Activated CD4-positive, alpha-beta memory T cell treated with anti-CD3 and anti-CD28 coated beads for 36 hours (primary cell): Measurements from ENCODE around the gene ZSWIM3. TPM values are rescaled to one million over a fixed set of nuclear protein-coding genes. Genes with fewer than 3 reads are reported as not detected.

Experiments
- CTCF ChIA-PET: fragments of 350-600 bp; sonication (Branson Sonifier 250); formaldehyde crosslinking; loops from one replicate; lab custom pipeline; 2021; ENCODE audit warnings: antibody characterized with exemption, inconsistent platforms; lab: Charles Lee
- POLR2A ChIA-PET: fragments of 350-600 bp; sonication (Branson Sonifier 250); formaldehyde crosslinking; loops from one replicate; lab custom pipeline; 2021; ENCODE audit warnings: antibody characterized with exemption; lab: Charles Lee
- DNase-seq: peaks from one replicate; pipeline ENCODE4 v3.0.0-alpha.2; 2020
- H3K27ac Mint-ChIP-seq: one replicate; pipeline ENCODE4 v1.8.0; 2021; ENCODE audit warnings: mixed read lengths
- H3K27me3 Mint-ChIP-seq: one replicate; pipeline ENCODE4 v1.8.0; 2021; ENCODE audit warnings: mixed read lengths
- H3K36me3 Mint-ChIP-seq: one replicate; pipeline ENCODE4 v1.8.0; 2021; ENCODE audit warnings: mixed read lengths
- H3K4me1 Mint-ChIP-seq: one replicate; pipeline ENCODE4 v1.8.0; 2021; ENCODE audit warnings: low read depth, mixed read lengths
- H3K4me3 Mint-ChIP-seq: one replicate; pipeline ENCODE4 v1.8.0; 2021; ENCODE audit warnings: mild to moderate bottlenecking, mixed read lengths
- H3K9me3 Mint-ChIP-seq: one replicate; pipeline ENCODE4 v1.8.0; 2021; ENCODE audit warnings: mixed read lengths
- intact Hi-C: fragments of 100-400 bp; cut with micrococcal nuclease; formaldehyde crosslinking; loops from one replicate; pipeline ENCODE4 v1.15.1; 2023
- total RNA-seq, 2 experiments: library from RNA; stranded (reverse); gene quantifications; one replicate each; pipeline ENCODE4 v1.2.3, GENCODE V29; 2021

Gene ZSWIM3
- total RNA-seq, 2 experiments from 2014 or later, result 4.7 TPM

GRCh38 chr20:45845452-45845851 is 12.0 kb upstream of the ZSWIM3 start:
- Mint-ChIP-seq H3K4me3 (no peak overlapping the region), H3K36me3 (peaks cover 17% of the 10 kb centered on the region), H3K27ac (no peak overlapping the region), H3K27me3 (no peaks in the 10 kb centered on the region), H3K4me1 (no peaks in the 10 kb centered on the region), H3K9me3 (no peaks in the 10 kb centered on the region)
- intact Hi-C loops, result no loop called here
- ChIA-PET POLR2A (no interaction called here), CTCF (no interaction called here)
- DNase-seq, result no peak

DNA sequence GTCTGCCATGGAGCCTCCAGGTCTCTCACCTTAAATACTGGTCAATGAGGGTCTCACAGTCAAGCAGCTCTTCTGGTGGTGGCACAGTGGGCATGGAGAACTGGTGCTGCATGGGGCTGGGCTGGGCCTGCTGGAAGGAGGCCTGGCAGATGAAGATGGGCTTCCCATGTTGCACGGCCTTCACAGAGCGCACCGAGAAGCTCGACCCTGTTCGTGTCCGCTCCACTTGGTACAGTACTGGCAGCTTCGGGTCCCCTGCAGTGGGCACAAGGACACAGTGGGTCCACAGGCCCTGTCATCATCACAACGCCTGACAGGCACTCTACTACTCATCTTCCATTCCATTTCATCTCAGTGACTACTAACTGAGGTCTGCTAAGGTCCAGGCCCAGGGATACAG is 9.0 kb upstream of the ZSWIM3 start:
- H3K36me3 Mint-ChIP-seq, result peaks cover 14% of the 10 kb centered on the region
- no peak overlapping the region for H3K27ac Mint-ChIP-seq
- H3K27me3 Mint-ChIP-seq, result no peaks in the 10 kb centered on the region
- ChIA-PET CTCF (no interaction called here), POLR2A (no interaction called here)
- no peaks in the 10 kb centered on the region for H3K9me3 Mint-ChIP-seq
- intact Hi-C loops, result no loop called here
- no peaks in the 10 kb centered on the region for H3K4me1 Mint-ChIP-seq
- no peak for DNase-seq
- no peak overlapping the region for H3K4me3 Mint-ChIP-seq

DNA sequence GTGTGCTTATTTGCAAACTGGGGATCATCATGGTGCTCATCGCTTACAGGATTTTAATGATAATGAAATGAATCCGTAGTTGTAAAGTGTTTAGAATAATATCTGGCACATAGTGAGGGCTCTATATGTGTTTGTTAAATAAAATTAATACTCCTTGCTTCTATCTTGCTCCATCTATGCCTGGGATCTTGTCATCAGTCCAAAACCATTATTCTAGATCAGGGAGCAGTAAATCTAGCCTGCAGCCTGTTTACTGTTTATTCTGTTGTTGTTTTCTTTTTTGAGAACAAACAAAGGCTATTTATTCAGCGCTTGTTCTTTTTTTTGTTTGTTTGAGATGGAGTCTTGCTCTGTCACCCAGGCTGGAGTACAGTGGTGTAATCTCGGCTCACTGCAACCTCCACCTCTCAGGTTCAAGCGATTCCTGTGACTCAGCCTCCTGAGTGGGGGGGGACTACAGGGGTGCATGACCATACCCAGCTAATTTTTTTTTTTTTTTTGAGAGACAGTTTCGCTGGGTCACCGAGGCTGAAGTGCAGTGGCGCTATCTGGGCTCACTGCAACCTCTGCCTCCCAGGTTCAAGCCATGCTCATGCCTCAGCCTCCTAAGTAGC is 8.3 kb upstream of the ZSWIM3 start:
- intact Hi-C loops, result no loop called here
- no peak overlapping the region for H3K27ac Mint-ChIP-seq
- DNase-seq, result no peak
- H3K36me3 Mint-ChIP-seq, result peaks cover 14% of the 10 kb centered on the region
- H3K9me3 Mint-ChIP-seq, result no peaks in the 10 kb centered on the region
- no peak overlapping the region for H3K4me3 Mint-ChIP-seq
- no peaks in the 10 kb centered on the region for H3K27me3 Mint-ChIP-seq
- H3K4me1 Mint-ChIP-seq, result no peaks in the 10 kb centered on the region
- POLR2A ChIA-PET, result no interaction called here
- CTCF ChIA-PET, result no interaction called here

DNA sequence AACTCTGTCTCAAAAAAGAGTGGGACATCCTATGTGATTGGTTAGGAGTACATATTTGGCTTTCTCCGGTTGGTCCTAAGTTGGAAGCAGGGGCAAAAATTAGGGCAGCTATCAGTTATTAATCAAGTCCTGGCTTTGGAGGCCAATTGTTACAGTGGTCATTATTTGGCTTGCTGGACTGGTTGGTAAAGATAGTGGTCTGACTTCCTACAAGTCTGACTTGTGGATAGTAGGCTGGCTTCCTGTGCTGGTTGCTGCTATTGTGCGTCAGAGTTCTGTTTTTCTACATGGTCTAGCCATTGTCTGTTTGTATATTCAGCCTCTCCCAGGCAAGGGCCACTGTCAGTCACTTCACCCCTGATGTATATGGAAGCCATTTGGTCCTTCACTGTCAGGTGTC is 7.2 kb upstream of the ZSWIM3 start:
- Mint-ChIP-seq H3K27ac (no peak overlapping the region), H3K27me3 (no peaks in the 10 kb centered on the region), H3K4me1 (peaks cover 3% of the 10 kb centered on the region), H3K9me3 (no peaks in the 10 kb centered on the region), H3K36me3 (peaks cover 8% of the 10 kb centered on the region), H3K4me3 (no peak overlapping the region)
- intact Hi-C loops, result no loop called here
- POLR2A ChIA-PET, result no interaction called here
- CTCF ChIA-PET, result interaction anchor here (1.1 kb wide), 1 partner anchor 51 kb away, joined by 3 read pairs; no protein-coding TSS in a partner anchor
- no peak for DNase-seq

- Mint-ChIP-seq H3K9me3 (no peaks in the 10 kb centered on the region), H3K27ac (no peak overlapping the region), H3K36me3 (peaks cover 8% of the 10 kb centered on the region), H3K27me3 (no peaks in the 10 kb centered on the region), H3K4me3 (no peak overlapping the region), H3K4me1 (peaks cover 6% of the 10 kb centered on the region)
- ChIA-PET CTCF (interaction anchor here (1.1 kb wide), 1 partner anchor 52 kb away, joined by 3 read pairs; no protein-coding TSS in a partner anchor), POLR2A (no interaction called here)
- DNase-seq, result no peak
- intact Hi-C loops, result no loop called here
These were observed 6.5 kb upstream of the ZSWIM3 start for GRCh38 chr20:45850926-45851325.

DNA sequence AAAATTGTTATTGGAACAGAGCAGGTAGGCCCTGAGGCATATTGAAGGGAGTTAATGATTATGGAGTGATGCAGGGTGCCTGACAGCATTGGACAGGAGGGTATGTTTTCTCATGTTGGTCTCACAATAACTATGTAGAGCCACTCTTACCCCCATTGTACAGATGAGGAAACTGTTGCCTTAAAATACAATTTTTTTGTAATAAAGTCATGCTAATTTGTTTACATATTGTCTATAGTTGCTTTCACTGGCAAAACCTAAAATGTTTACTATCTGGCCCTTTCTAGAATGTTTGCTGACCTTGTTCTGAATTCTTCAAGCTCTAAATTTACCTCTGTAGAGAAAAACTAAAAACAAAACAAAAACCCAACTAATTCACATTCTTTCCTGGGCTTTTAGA is 5.9 kb upstream of the ZSWIM3 start:
- intact Hi-C loops, result no loop called here
- CTCF ChIA-PET, result interaction anchor here (1.1 to 1.9 kb wide), 2 partner anchors 28 to 52 kb away, joined by 3 to 5 read pairs; no protein-coding TSS in a partner anchor
- H3K4me3 Mint-ChIP-seq, result no peak overlapping the region
- POLR2A ChIA-PET, result no interaction called here
- H3K4me1 Mint-ChIP-seq, result peaks cover 10% of the 10 kb centered on the region
- H3K36me3 Mint-ChIP-seq, result peaks cover 8% of the 10 kb centered on the region
- no peak for DNase-seq
- no peak overlapping the region for H3K27ac Mint-ChIP-seq
- no peaks in the 10 kb centered on the region for H3K9me3 Mint-ChIP-seq
- no peaks in the 10 kb centered on the region for H3K27me3 Mint-ChIP-seq

- ChIA-PET POLR2A (no interaction called here), CTCF (interaction anchor here (0.6 to 1.9 kb wide), 2 partner anchors 29 to 40 kb away, joined by 4 to 5 read pairs; partner anchors contain the start of gene UBE2C)
- no peak for DNase-seq
- no peaks in the 10 kb centered on the region for H3K9me3 Mint-ChIP-seq
- peaks cover 13% of the 10 kb centered on the region for H3K4me1 Mint-ChIP-seq
- H3K27ac Mint-ChIP-seq, result no peak overlapping the region
- intact Hi-C loops, result no loop called here
- H3K27me3 Mint-ChIP-seq, result no peaks in the 10 kb centered on the region
- H3K4me3 Mint-ChIP-seq, result no peak overlapping the region
- peaks cover 8% of the 10 kb centered on the region for H3K36me3 Mint-ChIP-seq
These were observed 5.1 kb upstream of the ZSWIM3 start for GRCh38 chr20:45852326-45852725.

DNA sequence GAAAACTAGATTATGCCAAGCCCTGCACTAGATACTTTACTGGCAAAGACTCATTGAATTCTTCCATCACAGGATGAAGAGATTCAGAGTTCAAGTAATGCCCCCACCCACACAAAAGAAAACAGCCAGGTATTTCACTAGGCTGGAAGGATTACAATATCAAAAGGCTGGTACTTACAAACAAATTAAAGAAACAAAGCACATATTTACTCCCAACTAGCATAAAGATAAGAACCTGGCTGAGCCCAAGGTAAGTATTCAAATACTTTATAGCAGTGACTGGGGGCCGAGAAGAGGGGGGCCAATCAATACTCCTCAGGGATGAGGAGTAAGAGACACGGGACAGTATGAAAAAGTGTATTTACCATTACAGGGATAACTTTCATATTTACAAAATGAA is 3.9 kb upstream of the ZSWIM3 start:
- Mint-ChIP-seq H3K4me1 (peaks cover 19% of the 10 kb centered on the region), H3K27me3 (no peaks in the 10 kb centered on the region), H3K9me3 (no peaks in the 10 kb centered on the region), H3K36me3 (peaks cover 5% of the 10 kb centered on the region), H3K27ac (no peak overlapping the region), H3K4me3 (no peak overlapping the region)
- ChIA-PET CTCF (interaction anchor here (0.6 to 0.9 kb wide), 2 partner anchors 116 to 1850 kb away, joined by 3 to 4 read pairs; no protein-coding TSS in a partner anchor), POLR2A (no interaction called here)
- no peak for DNase-seq
- intact Hi-C loops, result no loop called here

GRCh38 chr20:45857882-45858216 is 435 bp downstream of the ZSWIM3 start:
- ChIA-PET CTCF (interaction anchor here (1.2 to 1.4 kb wide), 3 partner anchors 59 to 113 kb away, joined by 3 read pairs; no protein-coding TSS in a partner anchor), POLR2A (interaction anchor here (3.0 kb wide), 1 partner anchor 33 kb away, joined by 13 read pairs; the partner anchor contains the start of genes CTSA and NEURL2)
- Mint-ChIP-seq H3K9me3 (no peaks in the 10 kb centered on the region), H3K27ac (peak overlapping the region; percentile 97), H3K27me3 (no peaks in the 10 kb centered on the region), H3K36me3 (no peaks in the 10 kb centered on the region), H3K4me1 (peaks cover 35% of the 10 kb centered on the region), H3K4me3 (peak overlapping the region; percentile 97)
- peak; percentile 72 for DNase-seq
- intact Hi-C loops, result loop anchor here (1.0 kb wide), 6 partner anchors 23 to 113 kb away; partner anchors contain the start of genes UBE2C and ZSWIM1

DNA sequence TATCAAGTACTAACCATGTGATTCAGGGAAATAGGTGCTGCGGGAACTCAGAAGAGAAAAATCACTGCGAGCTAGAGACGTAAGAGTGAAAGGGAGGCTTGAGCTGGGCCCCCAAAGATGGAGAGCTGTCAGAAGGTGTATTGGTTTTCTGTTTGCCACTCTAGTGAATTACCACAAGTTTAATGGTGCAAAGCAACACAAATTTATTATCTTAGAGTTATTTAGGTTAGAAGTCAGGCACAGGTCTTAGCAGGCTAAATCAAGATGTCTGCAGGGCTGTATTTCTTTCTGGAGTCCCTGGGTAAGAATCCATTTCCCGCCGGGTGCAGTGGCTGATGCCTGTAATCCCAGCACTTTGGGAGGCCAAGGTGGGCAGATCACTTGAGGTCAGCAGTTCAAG is 2.5 kb downstream of the ZSWIM3 start:
- Mint-ChIP-seq H3K4me1 (peaks cover 32% of the 10 kb centered on the region), H3K4me3 (no peak overlapping the region), H3K27ac (no peak overlapping the region), H3K9me3 (no peaks in the 10 kb centered on the region), H3K36me3 (no peaks in the 10 kb centered on the region), H3K27me3 (no peaks in the 10 kb centered on the region)
- intact Hi-C loops, result no loop called here
- no peak for DNase-seq
- ChIA-PET POLR2A (no interaction called here), CTCF (no interaction called here)

- Mint-ChIP-seq H3K4me1 (peaks cover 31% of the 10 kb centered on the region), H3K36me3 (no peaks in the 10 kb centered on the region), H3K27me3 (no peaks in the 10 kb centered on the region), H3K9me3 (no peaks in the 10 kb centered on the region), H3K27ac (no peak overlapping the region), H3K4me3 (no peak overlapping the region)
- ChIA-PET CTCF (no interaction called here), POLR2A (no interaction called here)
- intact Hi-C loops, result no loop called here
- no peak for DNase-seq
These were observed 3.3 kb downstream of the ZSWIM3 start for GRCh38 chr20:45860560-45861220.

- ChIA-PET POLR2A (no interaction called here), CTCF (interaction anchor here (0.6 kb wide), 1 partner anchor 82 kb away, joined by 3 read pairs; no protein-coding TSS in a partner anchor)
- H3K27me3 Mint-ChIP-seq, result no peaks in the 10 kb centered on the region
- DNase-seq, result no peak
- H3K27ac Mint-ChIP-seq, result no peak overlapping the region
- H3K4me1 Mint-ChIP-seq, result peaks cover 25% of the 10 kb centered on the region
- intact Hi-C loops, result no loop called here
- H3K4me3 Mint-ChIP-seq, result no peak overlapping the region
- no peaks in the 10 kb centered on the region for H3K36me3 Mint-ChIP-seq
- no peaks in the 10 kb centered on the region for H3K9me3 Mint-ChIP-seq
These were observed 4.0 kb downstream of the ZSWIM3 start for GRCh38 chr20:45861221-45862075.
